Measurements from ENCODE around the gene ZCCHC2.

The ZCCHC2 gene

GRCh38 chr18:62610701-62611411 is 88.0 kb downstream of the ZCCHC2 start:
- no peak for DNase-seq (ENCODE audit: low spot score)

DNA sequence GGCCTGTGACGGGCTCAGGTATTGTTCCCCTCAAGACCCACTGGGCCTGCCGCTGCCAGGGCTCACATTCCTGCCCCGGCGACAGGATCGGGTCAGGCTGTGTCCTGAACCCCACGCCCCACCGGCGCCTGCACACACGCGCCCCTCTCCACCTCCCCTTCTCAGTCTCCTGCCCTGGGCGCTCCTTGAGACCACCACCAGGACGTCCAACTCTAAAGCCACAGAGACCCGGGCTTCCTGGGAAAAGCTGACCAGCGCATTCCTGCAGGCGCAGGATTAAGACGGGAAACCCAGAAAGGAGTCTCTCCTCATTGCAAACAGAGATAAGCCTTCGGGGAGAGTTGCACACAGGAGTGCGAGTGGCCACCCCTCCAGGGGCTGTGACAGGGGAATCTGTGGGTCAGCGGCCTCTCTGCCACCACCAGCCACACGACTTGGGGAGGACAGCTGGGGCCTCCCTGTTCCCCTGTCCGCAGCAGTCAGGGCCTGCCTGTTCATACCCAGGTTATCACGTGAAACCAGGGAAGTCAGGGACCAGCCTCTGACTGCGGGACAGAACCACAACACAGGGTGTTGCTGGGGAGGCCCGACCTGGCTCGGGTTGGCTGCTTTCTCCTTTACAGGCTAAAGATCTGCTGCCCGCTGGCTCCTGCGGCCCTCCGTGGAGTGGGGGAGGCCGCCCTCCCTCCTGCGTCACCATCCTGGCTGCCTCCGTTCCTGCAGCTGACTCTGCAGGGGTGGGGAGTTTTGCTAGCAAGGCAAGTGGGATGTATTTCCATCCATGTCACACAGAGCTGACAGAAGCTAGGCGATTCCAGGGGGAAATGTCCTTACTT is 88.8 kb downstream of the ZCCHC2 start:
- DNase-seq (ENCODE audit: low spot score), result no peak

DNA sequence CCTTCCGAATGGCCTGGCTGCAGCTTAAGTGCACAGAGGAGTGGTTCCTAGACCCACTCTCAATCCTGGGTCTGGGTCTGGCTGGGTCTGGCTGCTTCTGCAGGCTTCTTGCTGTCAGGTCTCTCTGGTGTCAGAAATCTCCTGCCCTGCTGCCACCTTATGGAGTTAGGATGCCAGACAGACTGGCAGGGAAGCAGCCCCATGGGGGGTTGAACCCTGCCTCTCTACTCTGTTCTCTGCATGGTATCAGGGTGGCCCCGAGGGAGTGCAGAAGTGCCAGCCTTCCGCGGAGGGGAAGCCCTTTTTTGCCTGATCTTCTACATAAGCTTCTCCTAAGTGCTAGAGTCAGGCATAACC is 89.4 kb downstream of the ZCCHC2 start:
- no peak for DNase-seq (ENCODE audit: low spot score)

GRCh38 chr18:62612776-62613175 is 90.0 kb downstream of the ZCCHC2 start:
- DNase-seq (ENCODE audit: low spot score), result no peak

DNA sequence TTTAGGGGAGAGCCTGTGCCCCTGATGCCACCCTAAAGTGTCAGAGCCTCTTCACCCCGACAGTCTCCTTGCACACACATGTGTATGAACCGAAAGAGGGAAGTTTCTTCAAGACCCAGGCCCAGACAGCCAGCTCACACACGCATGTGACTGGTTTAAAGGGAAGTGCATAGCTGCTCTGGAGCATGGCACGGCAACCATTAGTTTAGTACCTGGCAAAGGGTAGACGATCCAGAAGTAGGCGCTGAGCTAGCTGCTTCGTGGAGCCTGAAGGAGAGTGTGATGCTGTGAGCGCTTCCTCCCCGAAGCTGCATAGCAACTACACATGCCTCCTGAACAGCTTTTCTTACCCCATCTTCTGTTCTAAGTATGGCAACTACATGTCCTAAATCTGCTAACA is 91.7 kb downstream of the ZCCHC2 start:
- no peak for DNase-seq (ENCODE audit: low spot score)

DNA sequence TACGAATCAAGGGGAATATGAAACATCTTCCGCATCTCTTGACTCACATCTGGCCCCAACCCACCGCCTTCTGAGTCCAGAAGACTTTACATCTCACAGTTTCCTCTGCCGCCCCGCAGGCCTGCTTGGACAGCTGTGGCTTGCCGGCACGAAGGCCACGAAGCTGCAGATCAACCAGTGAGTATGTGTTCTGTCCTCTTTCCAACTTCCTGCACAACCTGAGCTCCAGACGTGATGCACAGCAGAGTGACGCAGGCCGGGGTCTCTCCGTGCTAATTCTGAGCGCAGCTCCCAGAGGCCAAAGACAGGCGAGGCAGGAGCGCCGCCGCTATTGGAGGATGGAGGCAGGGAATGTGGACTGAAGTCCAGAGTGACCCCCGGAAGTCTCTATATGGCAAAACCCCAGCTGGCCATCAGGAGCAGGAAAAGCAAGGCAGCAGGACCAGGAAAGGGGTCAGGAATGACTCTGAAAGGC is 93.5 kb downstream of the ZCCHC2 start:
- no peak for DNase-seq (ENCODE audit: low spot score)

- DNase-seq (ENCODE audit: low spot score), result no peak
These were observed 95.2 kb downstream of the ZCCHC2 start for GRCh38 chr18:62617793-62618591.

DNA sequence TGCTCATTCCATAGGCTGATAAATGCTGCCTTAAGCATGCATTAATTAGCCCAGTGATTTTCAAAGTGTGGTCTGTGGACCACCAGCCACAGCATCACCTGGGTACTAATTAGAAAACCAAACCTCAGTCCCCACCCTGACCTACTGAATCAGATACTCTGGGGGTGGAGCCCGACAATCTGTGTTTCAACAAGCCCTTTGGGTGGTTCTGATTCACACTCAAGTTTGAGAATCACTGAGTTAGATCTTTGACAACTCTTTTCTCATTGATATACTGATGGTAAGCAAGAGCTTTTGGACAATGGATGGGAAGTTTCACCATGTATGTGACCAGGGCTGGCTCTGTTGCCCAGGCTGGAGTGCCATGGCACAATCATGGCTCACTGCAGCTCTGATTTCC is 95.9 kb downstream of the ZCCHC2 start:
- DNase-seq (ENCODE audit: low spot score), result no peak

GRCh38 chr18:62621546-62621945 is 98.7 kb downstream of the ZCCHC2 start:
- no peak for DNase-seq (ENCODE audit: low spot score)

- DNase-seq (ENCODE audit: low spot score), result no peak
These were observed 102.2 kb downstream of the ZCCHC2 start for GRCh38 chr18:62625019-62625418.
